Liver (tissue), 3 donors: ENCODE data around the gene HADHA.

Experiments used
- CTCF ChIP-seq: fragments of 150-350 bp; IDR thresholded peaks from 2 replicates; pipeline ENCODE4 v1.5.1; 2017; ENCODE audit warnings: improper control_type of control experiment, low read depth, low read length; ENCODE audit not compliant: missing input control
- GABPA ChIP-seq, 2 donors: IDR thresholded peaks in 1 of 2; conservative IDR thresholded peaks in 1 of 2; 2 replicates each; pipeline ENCODE4 v1.6.1; 2016; ENCODE audit warnings: antibody characterized with exemption in 2 of 2, mild to moderate bottlenecking in 1 of 2, moderate library complexity in 1 of 2
- donor health status: healthy.
- donor health status: healthy.

- TF ChIP-seq CTCF (no peak), GABPA (IDR thresholded peaks at IDR 0.05 in 1 of 2, conservative IDR thresholded peaks at IDR 0.05 in 1 of 2) (no peak)
Observed at GRCh38 chr2:26187114-26187513, 57.3 kb downstream of the HADHA start.
